Smooth muscle cell (in vitro differentiated cells): ENCODE measurements around the gene BTG4. TPM values are rescaled to one million over a fixed set of nuclear protein-coding genes. Genes with fewer than 3 reads are reported as not detected.

ENCODE experiments used
- DNase-seq: peaks from one replicate; lab custom pipeline; 2025; ENCODE audit not compliant: unreplicated experiment; lab: John Stamatoyannopoulos, UW
- H2AFZ ChIP-seq: fragments of 200-600 bp; sonication (generic); 2 replicates; pipeline ENCODE4 v1.6.0; 2016; ENCODE audit warnings: antibody characterized with exemption, low read depth, mild to moderate bottlenecking
- H3F3A ChIP-seq: fragments of 200-600 bp; sonication (generic); 2 replicates; pipeline ENCODE4 v1.6.0; 2017; ENCODE audit warnings: antibody characterized with exemption, low read depth
- H3K27ac ChIP-seq: fragments of 200-600 bp; sonication (generic); 2 replicates; pipeline ENCODE4 v1.5.1; 2016; ENCODE audit warnings: low read depth, mild to moderate bottlenecking
- H3K27me3 ChIP-seq: fragments of 200-600 bp; sonication (generic); 2 replicates; pipeline ENCODE4 v1.6.1; 2016; ENCODE audit warnings: low read depth, mild to moderate bottlenecking
- H3K36me3 ChIP-seq: fragments of 200-600 bp; sonication (generic); 2 replicates; pipeline ENCODE4 v1.5.1; 2016; ENCODE audit warnings: low read depth
- H3K4me1 ChIP-seq: fragments of 200-600 bp; sonication (generic); 2 replicates; pipeline ENCODE4 v1.5.1; 2016; ENCODE audit warnings: low read depth
- H3K4me2 ChIP-seq: fragments of 200-600 bp; sonication (generic); 2 replicates; pipeline ENCODE4 v1.6.0; 2016; ENCODE audit warnings: mild to moderate bottlenecking
- H3K4me3 ChIP-seq: fragments of 200-600 bp; sonication (generic); 2 replicates; pipeline ENCODE4 v1.5.1; 2016; ENCODE audit warnings: mild to moderate bottlenecking
- H3K79me2 ChIP-seq: fragments of 200-600 bp; sonication (generic); 2 replicates; pipeline ENCODE4 v1.6.0; 2016; ENCODE audit warnings: low read depth, mild to moderate bottlenecking
- H3K9ac ChIP-seq: fragments of 200-600 bp; sonication (generic); 2 replicates; pipeline ENCODE4 v1.6.0; 2016; ENCODE audit warnings: low read depth
- H3K9me3 ChIP-seq: fragments of 200-600 bp; sonication (generic); replicated peaks from 2 replicates; pipeline ENCODE4 v1.5.1; 2016; ENCODE audit warnings: low read depth
- H4K20me1 ChIP-seq: fragments of 200-600 bp; sonication (generic); 2 replicates; pipeline ENCODE4 v1.6.0; 2016; ENCODE audit warnings: low read depth
- CTCF ChIP-seq: fragments of 200-600 bp; sonication (generic); IDR thresholded peaks from 2 replicates; pipeline ENCODE4 v1.5.1; 2017; ENCODE audit warnings: borderline replicate concordance, mild to moderate bottlenecking, antibody characterized with exemption; ENCODE audit not compliant: insufficient read depth, poor library complexity, severe bottlenecking
- WGBS: methylation state at CpG from one replicate; pipeline ENCODE4 v1.1.7; 2016; ENCODE audit warnings: low lambda C conversion rate; 5-methylcytosine and 5-hydroxymethylcytosine counted together
- polyA plus RNA-seq: library from polyadenylated mRNA; unstranded; fragments of >200 nt; fragmentation: Nextera tagmentation; extraction: Ambion mirVana; gene quantifications from 2 replicates; pipeline ENCODE4 v1.2.1, GENCODE V29; 2016
- total RNA-seq: library from RNA; depleted of rRNA; stranded (reverse); fragments of >200 nt; gene quantifications from 2 replicates; pipeline ENCODE4 v1.2.3, GENCODE V29; 2014

BTG4 gene
- total and polyA plus RNA-seq, 2 experiments from 2014 or later = 0.21 TPM; not detected in 1

GRCh38 chr11:111525456-111525855 lies 13.3 kb upstream of the BTG4 start:
- Histone ChIP-seq H3K79me2 (no peaks in the 10 kb centered on the region), H3K9me3 (no peaks in the 10 kb centered on the region), H3K36me3 (no peaks in the 10 kb centered on the region), H3F3A (peaks cover 16% of the 10 kb centered on the region), H3K4me3 (no peak overlapping the region), H3K4me1 (peaks cover 8% of the 10 kb centered on the region), H2AFZ (no peak overlapping the region), H3K27ac (peak overlapping the region; percentile 81), H3K4me2 (no peak overlapping the region), H3K9ac (no peak overlapping the region), H3K27me3 (no peaks in the 10 kb centered on the region), H4K20me1 (no peaks in the 10 kb centered on the region)
- no peak for TF ChIP-seq CTCF
- WGBS = 83% methylated on average over 1 of the region's 1 CpG
- no peak for DNase-seq

- Histone ChIP-seq H4K20me1 (no peaks in the 10 kb centered on the region), H3K9ac (no peak overlapping the region), H3K9me3 (no peaks in the 10 kb centered on the region), H3K4me3 (no peak overlapping the region), H3K27me3 (no peaks in the 10 kb centered on the region), H3F3A (peaks cover 9% of the 10 kb centered on the region), H3K79me2 (no peaks in the 10 kb centered on the region), H3K4me2 (no peak overlapping the region), H3K27ac (no peak overlapping the region), H2AFZ (no peak overlapping the region), H3K4me1 (no peaks in the 10 kb centered on the region), H3K36me3 (no peaks in the 10 kb centered on the region)
- WGBS = 78% methylated on average over 1 of the region's 1 CpG
- DNase-seq = no peak
- TF ChIP-seq CTCF = no peak
Observed at GRCh38 chr11:111524056-111524455, 11.9 kb upstream of the BTG4 start.

GRCh38 chr11:111523343-111523742 lies 11.2 kb upstream of the BTG4 start:
- Histone ChIP-seq H4K20me1 (no peaks in the 10 kb centered on the region), H3K4me3 (no peak overlapping the region), H3K9me3 (no peaks in the 10 kb centered on the region), H3K4me1 (no peaks in the 10 kb centered on the region), H2AFZ (no peak overlapping the region), H3K27me3 (no peaks in the 10 kb centered on the region), H3K79me2 (no peaks in the 10 kb centered on the region), H3K4me2 (no peak overlapping the region), H3F3A (peaks cover 7% of the 10 kb centered on the region), H3K9ac (no peak overlapping the region), H3K36me3 (no peaks in the 10 kb centered on the region), H3K27ac (no peak overlapping the region)
- no peak for DNase-seq
- WGBS = 96% methylated on average over 2 of the region's 2 CpGs
- no peak for TF ChIP-seq CTCF

- Histone ChIP-seq H3K9me3 (no peaks in the 10 kb centered on the region), H3K27me3 (no peaks in the 10 kb centered on the region), H3K9ac (no peak overlapping the region), H3K4me3 (no peak overlapping the region), H3K27ac (no peak overlapping the region), H3K4me2 (no peak overlapping the region), H2AFZ (no peak overlapping the region), H4K20me1 (no peaks in the 10 kb centered on the region), H3K36me3 (no peaks in the 10 kb centered on the region), H3F3A (peaks cover 7% of the 10 kb centered on the region), H3K79me2 (no peaks in the 10 kb centered on the region), H3K4me1 (no peaks in the 10 kb centered on the region)
- WGBS = 96% methylated on average over 5 of the region's 5 CpGs
- TF ChIP-seq CTCF = no peak
- DNase-seq = no peak
Observed at GRCh38 chr11:111522426-111522825, 10.2 kb upstream of the BTG4 start.
